DMS114 treated with DMSO at 0.1 percent for 48 hours (cell line): ENCODE data around the gene C2CD2.
"Not testable (repeated sequence)": the region's sequence is repeated elsewhere in the genome, so short reads cannot be mapped to it uniquely, and the experiment has no call there.

Experiments used
- DNase-seq: peaks from one replicate; lab custom pipeline; 2025; ENCODE audit not compliant: unreplicated experiment; lab: John Stamatoyannopoulos, UW

C2CD2 gene

DNA sequence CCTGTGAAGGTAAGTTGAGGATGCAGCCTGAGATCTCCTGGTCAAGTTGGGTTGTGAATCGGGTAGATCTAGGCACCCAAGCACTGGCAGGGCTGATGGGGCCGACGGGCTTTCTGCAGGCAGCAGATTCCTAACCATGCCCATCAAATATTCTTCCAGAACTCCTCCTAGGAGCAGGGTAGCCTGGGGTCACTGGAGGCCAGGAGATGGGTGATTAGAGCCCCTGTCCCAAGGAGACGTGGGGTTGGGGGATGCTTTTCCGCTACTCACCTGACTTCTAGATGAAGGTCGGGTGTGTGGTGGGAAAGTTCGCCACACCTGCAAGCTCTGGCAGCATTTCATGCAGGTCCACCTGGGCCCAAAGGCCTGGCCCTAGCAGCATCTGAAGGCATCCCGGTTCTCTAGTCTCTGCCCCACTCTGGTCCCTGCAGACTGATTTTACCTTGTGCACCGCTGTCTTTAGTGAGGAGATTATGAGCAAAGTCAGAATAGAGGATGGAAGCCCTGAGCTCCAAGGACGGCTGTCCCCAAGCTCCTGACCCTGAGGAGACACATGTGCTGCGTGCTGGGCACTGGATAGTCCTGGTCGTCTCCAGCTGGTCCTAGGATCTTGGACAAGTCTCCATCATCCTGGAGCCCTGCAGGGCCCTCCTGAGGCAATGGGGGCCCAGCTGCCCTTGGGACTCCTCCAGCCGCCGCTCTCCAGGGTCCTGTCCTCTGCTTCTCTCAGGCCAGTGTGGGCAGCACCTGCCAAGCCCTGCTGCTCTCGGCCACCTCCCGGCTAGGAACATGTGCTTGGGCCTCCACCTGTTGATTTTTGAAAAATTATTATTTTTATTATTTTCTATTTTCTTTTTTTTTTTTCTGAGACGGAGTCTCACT, 21.8 kb upstream of the C2CD2 start:
- DNase-seq: no peak

DNA sequence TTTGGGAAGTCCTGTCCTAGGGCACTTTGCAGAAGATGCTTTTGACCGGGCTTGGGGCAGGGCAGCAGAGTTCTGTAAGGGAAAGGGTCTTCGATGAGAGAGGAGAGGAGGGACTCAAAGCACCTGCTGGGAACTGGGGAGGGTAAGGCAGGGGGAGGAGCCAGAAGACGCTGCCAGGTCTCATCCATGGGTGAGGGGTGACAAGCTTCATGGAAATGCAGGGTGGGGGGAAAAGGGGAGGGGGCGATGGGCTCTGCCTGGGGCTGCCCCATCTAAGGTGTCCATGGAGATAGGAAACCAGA, 20.9 kb upstream of the C2CD2 start:
- no peak for DNase-seq

DNA sequence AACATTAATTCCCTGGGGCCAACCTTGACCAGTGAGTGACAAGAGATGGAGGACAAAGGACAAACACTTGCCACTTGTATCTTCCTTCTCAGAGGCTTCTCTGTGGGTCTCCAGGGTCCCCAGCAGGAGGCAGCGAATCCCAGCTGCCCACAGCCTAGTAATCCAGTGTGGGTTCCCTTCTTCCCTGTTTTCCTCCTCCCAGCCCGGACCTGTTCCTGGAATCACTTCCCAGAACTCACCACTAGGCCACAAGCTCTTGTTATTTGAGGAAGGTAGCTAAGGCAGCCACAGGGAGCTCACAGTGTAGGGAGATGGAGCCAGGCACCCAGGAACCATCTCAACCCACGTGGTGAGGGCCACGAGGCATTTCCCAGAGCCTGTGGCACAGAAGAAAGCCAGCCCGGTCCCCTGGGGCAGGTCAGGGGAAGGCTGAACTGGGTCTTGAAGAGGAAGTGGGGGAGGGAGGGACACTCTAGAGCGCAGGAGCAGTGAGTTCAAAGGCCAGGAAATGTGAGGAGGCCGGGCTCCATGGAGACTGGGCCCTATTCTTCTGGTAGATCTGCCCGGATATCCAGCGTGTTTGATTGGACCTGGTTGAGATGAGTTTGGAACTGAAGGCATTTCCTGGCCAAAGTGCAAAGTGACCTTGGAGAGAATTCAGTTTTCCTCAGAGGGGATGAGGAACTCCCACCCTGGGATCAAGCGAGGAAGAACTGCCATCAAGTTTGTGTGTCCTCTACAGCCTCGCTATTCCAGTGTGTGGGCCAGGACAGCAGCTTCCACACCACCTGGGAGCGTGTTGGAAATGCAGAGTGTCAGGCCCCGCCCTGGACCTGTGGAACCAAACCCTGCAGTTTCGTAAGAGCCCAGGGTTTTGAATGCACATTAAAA, 20.3 kb upstream of the C2CD2 start:
- DNase-seq: no peak

DNA sequence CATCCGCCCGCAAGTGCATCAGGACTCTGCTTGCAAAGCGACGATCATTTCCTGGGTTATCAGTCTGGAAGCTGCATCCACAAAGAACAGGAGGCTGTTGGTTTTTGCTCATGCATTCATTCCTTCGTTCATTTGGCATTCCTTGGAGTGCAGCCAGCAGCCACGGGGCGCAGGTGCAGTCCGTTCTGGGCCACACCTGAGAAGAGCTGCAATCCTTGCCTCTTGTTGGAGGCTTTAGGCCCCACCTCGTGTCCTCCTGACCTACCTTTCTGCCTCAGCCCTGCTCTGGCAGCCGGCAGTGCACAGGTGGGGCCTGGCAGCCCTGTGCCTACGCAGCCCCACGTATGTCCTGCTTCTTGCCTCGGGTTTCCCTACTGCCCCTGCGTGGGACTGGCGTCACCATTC, 19.6 kb upstream of the C2CD2 start:
- no peak for DNase-seq

DNA sequence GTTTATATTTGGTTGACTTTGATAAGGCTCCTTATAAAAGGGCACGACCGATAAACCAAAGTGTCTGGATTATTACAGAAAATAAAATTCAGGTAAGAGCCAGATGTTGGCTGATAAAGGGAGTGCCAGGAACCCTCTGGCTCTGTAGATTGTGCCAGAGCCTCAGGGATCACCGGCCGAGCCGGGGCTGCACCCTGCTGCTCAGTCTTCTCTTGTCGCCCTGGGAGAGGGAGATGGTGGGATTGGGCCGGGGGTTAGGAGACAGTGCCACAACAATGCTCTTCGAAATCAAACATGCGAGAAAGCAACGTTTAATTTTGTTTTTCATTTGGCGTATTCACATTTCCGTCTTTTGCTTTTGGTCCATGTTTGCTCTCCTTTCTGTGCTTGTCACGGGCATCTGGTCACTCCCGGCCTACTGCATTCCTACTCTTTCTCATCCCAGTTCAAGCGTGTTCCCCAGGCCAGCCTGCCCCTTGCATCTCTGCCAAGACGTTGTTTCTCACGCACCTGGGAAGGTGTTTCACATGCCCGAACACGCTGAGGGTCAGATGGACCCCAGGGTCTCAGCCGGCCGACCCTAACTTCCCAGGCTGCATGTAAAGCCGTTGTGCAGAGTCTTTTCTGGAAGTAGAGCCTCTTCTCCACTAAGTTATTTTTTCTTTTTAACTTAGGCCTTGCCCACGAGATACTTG, 18.8 kb upstream of the C2CD2 start:
- no peak for DNase-seq

DNA sequence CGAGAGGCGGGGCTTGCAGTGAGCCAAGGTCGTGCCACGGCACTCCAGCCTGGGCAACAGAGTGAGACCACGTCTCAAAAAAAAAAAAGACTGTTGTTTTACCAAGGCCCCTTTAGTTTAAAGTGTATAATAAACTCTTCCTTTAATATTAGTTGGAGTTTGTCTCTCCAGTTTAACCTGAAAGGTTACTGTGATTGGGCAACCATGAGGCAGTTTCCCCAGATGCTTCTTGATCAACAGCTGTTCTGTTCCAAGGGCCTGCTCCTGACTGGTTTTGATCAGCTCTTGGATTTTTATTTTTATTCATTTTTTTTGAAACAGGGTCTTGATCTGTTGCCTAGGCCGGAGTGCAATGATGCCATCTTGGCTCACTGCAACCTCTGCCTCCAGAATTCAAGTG, 18.1 kb upstream of the C2CD2 start:
- no peak for DNase-seq

DNA sequence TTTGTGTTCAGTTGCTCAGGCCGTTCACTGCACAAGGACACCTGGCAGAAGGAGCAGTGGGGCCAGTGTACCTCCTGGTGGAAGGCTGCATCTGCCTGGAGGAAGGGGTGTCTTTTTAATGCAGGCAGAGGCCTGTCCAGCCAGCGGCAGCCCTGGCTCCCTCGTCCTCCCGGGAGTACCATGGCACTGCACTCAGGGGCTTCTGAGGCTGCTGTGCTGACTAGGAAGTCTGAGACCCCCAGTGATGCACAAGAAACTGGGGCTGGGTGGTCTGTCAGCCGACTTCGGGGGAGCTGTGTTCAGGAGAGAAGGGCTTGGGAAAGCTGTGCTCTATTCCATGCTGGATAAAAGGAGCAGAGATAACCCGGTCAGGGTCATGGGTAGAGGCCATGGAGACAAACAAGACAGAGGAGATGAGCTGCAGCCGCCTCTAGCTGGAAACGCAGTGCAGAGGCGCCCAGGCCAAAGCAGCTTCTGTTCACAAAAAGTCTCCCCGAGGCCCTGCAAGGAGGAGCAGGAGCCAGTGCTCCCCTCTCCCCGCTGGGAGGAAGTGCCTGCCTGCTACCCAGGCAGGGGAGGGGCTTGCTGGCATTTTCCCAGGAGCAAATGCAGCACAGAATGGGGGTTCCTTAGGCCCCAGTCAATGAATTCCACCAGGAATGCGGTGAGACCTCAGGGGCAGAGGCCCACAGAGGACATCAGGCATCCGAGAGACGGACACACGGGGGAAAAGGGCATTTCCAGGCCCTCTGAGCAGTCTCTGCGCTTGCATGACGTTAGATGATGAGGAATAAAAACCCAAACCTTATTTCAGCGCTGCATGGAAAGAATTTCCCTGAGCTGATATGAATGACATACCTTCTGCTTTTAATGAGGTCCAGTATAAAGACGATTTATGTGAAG, 17.2 kb upstream of the C2CD2 start:
- DNase-seq: no peak

DNA sequence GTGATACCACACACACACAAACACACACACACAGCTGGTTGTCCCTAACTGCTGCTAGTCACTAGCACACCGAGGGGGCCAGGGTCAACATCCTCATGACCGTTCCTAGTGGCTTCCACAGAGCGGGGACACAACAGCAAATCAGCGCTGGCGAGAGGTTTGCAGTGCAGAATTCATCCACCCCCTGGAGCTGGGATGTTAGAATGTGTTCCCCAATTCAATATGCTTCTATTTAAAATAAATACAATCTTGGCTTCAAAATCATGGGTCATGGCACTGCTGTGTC, 16.2 kb upstream of the C2CD2 start:
- no peak for DNase-seq

DNA sequence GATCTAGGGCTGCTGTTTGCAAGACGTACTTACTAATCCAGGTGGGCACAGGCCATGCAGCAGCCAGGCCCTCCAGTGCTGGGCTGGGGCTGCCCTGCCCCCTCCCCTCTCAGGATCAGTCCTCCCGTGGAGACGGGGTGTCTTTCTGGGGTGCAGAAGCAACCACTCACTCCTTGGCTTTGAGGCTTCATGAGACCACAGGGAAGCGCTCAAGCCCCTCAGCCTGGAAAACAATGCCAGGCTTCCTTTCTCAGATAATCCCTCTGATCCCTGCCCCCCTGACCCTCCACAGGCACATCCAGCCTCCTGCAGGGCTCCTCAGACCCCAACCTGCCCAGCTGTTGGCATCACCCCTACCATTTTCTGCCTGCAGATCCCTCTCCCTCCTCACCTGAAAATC, 13.9 kb upstream of the C2CD2 start:
- DNase-seq: no peak

DNA sequence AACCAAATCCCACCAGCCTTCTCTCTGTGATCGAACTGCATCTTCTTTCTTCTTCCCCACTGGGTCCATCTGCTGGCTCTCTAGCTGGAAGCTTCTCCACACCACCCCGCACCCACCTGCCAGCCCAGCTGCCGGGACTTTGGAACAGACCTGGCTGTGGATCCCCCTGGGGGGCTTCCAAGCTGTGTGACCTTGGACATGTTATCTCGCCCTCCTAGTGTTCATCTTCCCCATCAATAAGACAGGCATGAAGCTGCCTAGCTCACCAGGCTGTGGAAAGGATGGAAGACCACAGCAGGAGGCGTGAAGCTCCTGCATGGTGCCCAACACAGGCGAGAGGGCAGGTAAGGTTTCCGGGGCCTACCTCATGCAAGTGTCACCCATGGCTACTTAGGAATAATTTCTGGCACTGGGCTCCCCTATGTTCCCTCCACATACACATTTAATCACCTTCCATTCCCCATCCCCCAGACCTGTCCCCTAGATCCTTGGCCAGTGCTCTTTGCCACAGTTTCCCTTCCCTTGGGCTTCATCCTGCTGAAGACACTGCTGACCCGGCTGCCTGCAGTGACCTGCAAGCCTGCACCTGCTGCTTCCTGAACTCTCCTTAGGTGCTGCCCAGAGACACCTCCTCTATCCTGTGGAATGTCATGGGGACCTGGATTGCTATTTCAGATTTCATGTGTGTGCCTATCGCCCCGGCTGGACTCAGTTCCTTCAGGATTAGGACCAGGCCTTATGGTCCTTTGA, 13.2 kb upstream of the C2CD2 start:
- no peak for DNase-seq

DNA sequence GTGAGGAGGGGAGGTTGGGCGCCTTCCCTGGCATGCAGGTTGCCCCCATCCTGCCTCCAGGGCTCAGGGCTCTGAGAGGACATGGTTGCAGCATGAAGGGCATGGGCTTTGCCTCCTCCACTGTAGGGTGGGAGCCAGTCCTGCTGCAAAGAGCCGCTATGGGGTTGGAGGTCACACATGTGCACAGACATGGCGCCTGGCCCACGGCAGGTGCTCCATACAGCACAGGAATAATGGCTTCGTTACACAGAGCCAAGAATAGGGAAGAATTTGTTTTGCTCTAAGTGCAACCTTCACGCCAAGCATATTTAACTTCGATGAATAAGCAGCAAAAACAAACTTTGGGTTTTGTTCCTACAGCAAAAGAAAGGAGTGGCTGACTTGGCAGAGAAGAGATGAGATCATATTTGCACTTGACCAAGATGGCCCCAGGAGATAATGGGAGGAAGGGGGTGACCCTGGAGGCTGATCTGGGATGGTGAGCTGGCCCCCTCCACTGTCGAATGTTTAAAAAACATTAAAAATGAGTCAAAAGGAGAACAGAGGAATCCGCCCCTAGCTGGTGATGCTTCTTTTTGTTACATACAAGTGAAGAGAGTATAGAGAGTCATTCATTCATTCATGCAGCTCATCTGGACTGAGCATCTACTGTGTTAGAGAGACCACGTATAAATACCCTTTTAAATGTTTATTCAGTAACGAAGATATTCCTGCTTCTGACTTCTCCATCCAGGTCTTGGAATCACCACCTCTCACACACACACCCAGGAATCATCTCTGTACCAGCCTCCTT, 12.4 kb upstream of the C2CD2 start:
- no peak for DNase-seq

DNA sequence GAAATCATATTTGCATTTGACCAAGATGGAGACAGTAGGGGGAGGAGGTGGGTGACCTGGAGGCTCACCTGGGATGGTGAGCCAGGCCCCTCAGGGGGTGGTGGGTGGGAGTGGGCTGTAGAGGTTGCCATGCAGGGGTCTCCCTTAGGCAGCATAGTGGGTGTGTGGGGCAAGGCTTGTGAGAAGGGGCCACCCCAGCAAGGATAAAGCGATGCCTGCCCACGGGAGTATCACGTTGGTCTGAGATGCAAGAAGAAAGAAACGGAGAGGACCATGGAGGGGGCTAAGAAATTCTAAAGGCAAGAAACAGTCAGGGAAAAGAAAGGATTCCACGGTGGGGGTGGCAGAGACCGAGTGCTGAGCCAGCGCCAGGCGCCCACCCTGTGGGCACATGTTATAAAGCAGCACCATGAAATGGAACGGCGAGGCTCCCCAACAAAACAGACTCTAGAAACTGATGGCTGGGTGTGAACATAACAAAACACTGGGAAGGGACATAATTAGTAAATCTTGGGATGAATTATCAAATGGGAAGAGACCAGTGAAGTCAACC, 11.7 kb upstream of the C2CD2 start:
- no peak for DNase-seq

DNA sequence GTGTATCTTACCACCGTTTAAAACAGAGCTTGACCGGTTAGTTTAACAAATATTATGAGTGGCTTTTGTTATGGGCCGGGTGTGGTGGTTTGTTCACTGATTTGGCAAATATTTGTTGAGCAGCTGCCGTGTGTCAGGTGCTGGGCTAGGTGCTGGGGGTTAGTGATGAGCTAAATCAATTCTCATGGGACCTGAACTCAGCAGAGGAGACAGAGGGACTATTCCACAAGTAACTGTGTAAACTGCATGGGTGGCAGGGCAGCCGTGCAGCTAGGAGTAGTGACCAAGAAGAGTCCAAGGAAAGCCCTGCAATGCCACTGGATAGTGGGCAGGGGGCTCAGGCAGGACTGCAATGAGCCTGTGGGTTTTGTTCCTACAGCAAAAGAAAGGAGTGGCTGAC, 11.2 kb upstream of the C2CD2 start:
- DNase-seq: no peak

DNA sequence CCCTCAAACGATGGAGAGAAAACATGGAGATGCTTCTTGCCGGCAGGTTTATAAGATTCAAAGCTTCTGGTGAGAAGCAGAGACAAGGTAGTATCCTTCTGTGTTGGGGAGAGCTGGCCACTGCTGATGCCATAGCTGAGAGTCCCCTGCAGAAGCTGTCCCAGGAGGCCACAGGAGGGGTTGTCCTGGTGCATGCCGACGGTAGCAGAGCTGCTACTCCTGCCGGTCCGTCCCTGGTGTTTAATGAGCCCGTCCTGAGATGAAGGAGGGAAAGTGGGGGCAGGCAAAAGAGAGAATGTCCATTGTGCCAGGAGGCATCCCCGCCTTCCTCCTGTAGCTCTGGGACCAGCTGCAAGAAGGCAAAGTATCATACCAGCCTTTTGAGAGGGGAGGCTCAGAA, 10.4 kb upstream of the C2CD2 start:
- DNase-seq: no peak

DNA sequence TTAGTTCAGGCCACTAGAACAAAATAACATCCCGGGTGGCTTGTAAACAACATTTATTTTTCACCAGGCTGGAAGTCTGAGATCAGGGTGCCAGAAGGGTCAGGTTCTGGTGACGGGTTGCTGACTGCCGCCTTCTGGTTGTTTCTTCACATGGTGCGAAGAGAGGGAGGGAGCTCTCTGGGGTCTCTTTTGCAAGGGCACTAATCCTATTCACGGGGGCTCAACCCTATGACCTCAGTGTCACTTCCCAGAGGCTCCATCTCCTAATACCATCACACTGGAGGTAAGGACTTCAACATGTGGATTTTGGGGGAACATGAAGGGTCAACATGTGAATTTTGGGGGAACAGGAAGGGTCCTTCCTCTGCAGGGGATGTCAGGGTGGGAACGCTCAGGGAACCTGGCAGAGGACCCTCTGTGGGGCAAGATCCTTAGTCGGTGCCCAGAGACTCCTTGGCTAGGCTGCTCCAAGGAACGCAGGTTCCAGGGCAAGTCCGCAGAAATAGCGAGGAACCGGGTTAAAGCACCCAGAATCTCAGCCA, 8.7 kb upstream of the C2CD2 start:
- no peak for DNase-seq

DNA sequence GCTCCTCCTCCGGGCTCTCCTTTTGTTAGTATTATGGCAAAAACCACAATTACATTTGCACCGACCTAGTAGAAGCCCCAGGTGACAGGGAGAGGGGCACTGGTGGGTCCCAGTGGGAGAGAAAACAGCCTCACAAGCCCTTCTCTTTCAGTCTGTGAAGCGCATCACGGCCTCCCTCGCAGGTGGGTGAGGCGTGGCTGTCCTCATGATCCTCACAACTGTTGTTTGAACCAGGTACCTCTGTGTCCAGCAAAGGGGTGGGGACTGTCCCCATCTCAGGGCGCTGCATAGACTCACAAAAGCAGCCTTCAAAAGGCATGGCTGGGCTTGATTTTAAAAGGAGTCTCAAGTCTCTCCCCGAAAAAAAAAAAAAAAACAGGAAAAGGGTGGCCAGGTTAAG, 7.9 kb upstream of the C2CD2 start:
- no peak for DNase-seq

DNA sequence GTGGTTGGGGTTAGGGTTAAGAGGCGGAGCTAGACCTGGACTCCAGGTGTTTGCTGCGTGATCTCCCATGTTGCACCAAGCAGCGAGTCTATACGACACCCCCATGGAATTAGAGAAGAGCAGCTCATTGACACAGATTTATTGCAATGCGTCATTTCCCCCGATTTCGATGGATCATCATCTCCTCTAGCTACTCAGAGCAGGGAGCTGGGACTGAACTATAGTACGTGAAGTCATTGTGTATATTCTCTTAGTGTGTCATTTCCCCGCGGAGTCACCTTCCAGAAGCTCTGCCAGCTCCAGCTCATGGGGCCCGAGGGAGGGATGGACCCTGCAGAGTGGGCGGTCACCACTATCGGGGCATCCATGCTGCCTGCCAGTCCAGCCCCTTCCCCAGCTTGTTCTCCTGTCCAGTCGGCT, 7.5 kb upstream of the C2CD2 start:
- DNase-seq: no peak

DNA sequence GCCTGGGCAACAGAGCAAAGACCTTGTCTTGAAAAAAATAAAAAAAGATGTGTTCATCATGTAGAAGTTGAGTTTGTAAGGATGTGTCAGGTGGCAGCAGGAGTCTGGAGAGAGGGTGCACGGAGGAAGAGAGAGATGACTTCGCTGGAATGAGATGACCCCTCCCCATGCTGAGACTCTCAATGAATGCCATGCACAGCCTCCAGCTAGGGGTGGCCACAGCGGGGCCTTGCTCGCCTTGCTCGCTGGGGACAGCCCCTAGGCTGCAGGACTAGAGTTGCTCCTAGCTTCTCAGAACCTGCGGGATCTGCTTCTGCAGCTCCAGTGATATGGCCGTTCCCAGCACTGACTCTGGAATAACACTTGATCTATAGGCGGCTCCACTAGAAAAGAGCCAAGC, 6.6 kb upstream of the C2CD2 start:
- DNase-seq: no peak

DNA sequence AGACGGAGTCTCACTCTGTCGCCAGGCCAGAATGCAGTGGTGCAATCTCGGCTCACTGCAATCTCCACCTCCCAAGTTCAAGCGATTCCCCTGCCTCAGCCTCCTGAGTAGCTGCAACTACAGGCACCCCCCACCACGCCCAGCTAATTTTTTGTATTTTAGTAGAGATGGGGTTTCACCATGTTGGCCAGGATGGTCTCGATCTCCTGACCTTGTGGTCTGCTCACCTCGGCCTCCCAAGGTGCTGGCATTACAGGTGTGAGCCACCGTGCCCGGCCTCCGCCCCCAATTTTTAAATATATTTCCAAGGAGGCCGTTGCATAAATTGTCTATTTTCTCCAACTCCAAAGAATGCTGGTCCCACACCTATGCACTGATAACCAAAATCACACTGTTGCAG, 5.9 kb upstream of the C2CD2 start:
- not testable (repeated sequence) for DNase-seq
